GM20000 (cell line): ENCODE measurements around the gene IFT88.

ENCODE experiments used
- DNase-seq: peaks from one replicate; pipeline ENCODE4 v3.0.0; 2012; ENCODE audit warnings: low spot score
- CTCF ChIP-seq: IDR thresholded peaks from 2 replicates; pipeline ENCODE4 v1.5.1; 2012; ENCODE audit warnings: mild to moderate bottlenecking, control low read depth; ENCODE audit errors: extremely low read depth, missing control alignments

IFT88 gene

GRCh38 chr13:20704459-20705069 is 137.6 kb downstream of the IFT88 start:
- TF ChIP-seq CTCF = no peak

GRCh38 chr13:20706661-20707060 is 139.7 kb downstream of the IFT88 start:
- TF ChIP-seq CTCF = no peak

More at GRCh38 chr13:20704459-20705069, 137.6 kb downstream of the IFT88 start:
- DNase-seq = no peak

GRCh38 chr13:20708216-20708615 is 141.3 kb downstream of the IFT88 start:
- DNase-seq = no peak
- no peak for TF ChIP-seq CTCF

More at GRCh38 chr13:20706661-20707060, 139.7 kb downstream of the IFT88 start:
- DNase-seq = no peak

- TF ChIP-seq CTCF = no peak
- DNase-seq = no peak
These were observed 142.4 kb downstream of the IFT88 start for GRCh38 chr13:20709369-20709768.

GRCh38 chr13:20709782-20710181 is 142.8 kb downstream of the IFT88 start:
- no peak for DNase-seq
- TF ChIP-seq CTCF = no peak

GRCh38 chr13:20711301-20712044 is 144.5 kb downstream of the IFT88 start:
- no peak for TF ChIP-seq CTCF
- DNase-seq = no peak

GRCh38 chr13:20713014-20713376 is 146.0 kb downstream of the IFT88 start:
- TF ChIP-seq CTCF = no peak
- no peak for DNase-seq
